ENCODE measurements around the gene KANSL1.

Gene KANSL1

GRCh38 chr17:45993962-45994627 is 199.1 kb downstream of the KANSL1 start:
- DNase-seq, result no peak

- no peak for DNase-seq
These were observed 200.3 kb downstream of the KANSL1 start for GRCh38 chr17:45992904-45993303.

- DNase-seq, result no peak
These were observed 201.1 kb downstream of the KANSL1 start for GRCh38 chr17:45992175-45992574.

GRCh38 chr17:45991341-45991740 is 201.9 kb downstream of the KANSL1 start:
- DNase-seq, result no peak

GRCh38 chr17:45990886-45991285 is 202.3 kb downstream of the KANSL1 start:
- DNase-seq, result no peak

- no peak for DNase-seq
These were observed 203.5 kb downstream of the KANSL1 start for GRCh38 chr17:45989759-45990158.

GRCh38 chr17:45987706-45988105 is 205.5 kb downstream of the KANSL1 start:
- no peak for DNase-seq

- no peak for DNase-seq
These were observed 207.2 kb downstream of the KANSL1 start for GRCh38 chr17:45986056-45986455.

GRCh38 chr17:45985447-45985846 is 207.8 kb downstream of the KANSL1 start:
- DNase-seq, result no peak

GRCh38 chr17:45984368-45984767 is 208.9 kb downstream of the KANSL1 start:
- no peak for DNase-seq

- no peak for DNase-seq
These were observed 209.5 kb downstream of the KANSL1 start for GRCh38 chr17:45983614-45984310.

GRCh38 chr17:45982791-45983613 is 210.2 kb downstream of the KANSL1 start:
- DNase-seq, result no peak

- no peak for DNase-seq
These were observed 211.9 kb downstream of the KANSL1 start for GRCh38 chr17:45981306-45981705.

- DNase-seq, result no peak
These were observed 212.4 kb downstream of the KANSL1 start for GRCh38 chr17:45980855-45981254.
